Measurements from ENCODE around the gene DAP3.
"Not testable (repeated sequence)": the region's sequence is repeated elsewhere in the genome, so short reads cannot be mapped to it uniquely, and the experiment has no call there.

Gene DAP3

GRCh38 chr1:155695608-155696007 is 6.7 kb downstream of the DAP3 start:
- no peaks in the 10 kb centered on the region for H3K27me3 ChIP-seq (ENCODE audit: low read depth)
- peaks cover under 1% of the 10 kb centered on the region; the same call in 1 of the 2 replicates for H3K9me3 ChIP-seq
- peaks cover 31% of the 10 kb centered on the region for H3K36me3 ChIP-seq (replicated peaks)
- no peak overlapping the region for H3K4me3 ChIP-seq
- in situ Hi-C loops (cut with MboI; ENCODE audit: low sequenced_read_pairs) = no loop called here
- no peaks in the 10 kb centered on the region; the same call in none of the 2 replicates for H3K4me1 ChIP-seq
- DNase-seq (ENCODE audit: low spot score in 2 of 2) = no peak

GRCh38 chr1:155696524-155696923 is 7.6 kb downstream of the DAP3 start:
- in situ Hi-C loops (cut with MboI; ENCODE audit: low sequenced_read_pairs) = no loop called here
- Histone ChIP-seq H3K9me3 (no peaks in the 10 kb centered on the region; the same call in 1 of the 2 replicates), H3K4me3 (no peak overlapping the region), H3K4me1 (no peaks in the 10 kb centered on the region; the same call in none of the 2 replicates), H3K27me3 (ENCODE audit: low read depth) (no peaks in the 10 kb centered on the region), H3K36me3 (replicated peaks) (peaks cover 22% of the 10 kb centered on the region)
- DNase-seq (ENCODE audit: low spot score in 2 of 2) = no peak

GRCh38 chr1:155697046-155697445 is 8.2 kb downstream of the DAP3 start:
- Histone ChIP-seq H3K36me3 (replicated peaks) (peaks cover 18% of the 10 kb centered on the region), H3K27me3 (ENCODE audit: low read depth) (no peaks in the 10 kb centered on the region), H3K4me3 (no peak overlapping the region), H3K9me3 (no peaks in the 10 kb centered on the region; the same call in 1 of the 2 replicates), H3K4me1 (no peaks in the 10 kb centered on the region; the same call in 1 of the 2 replicates)
- in situ Hi-C loops (cut with MboI; ENCODE audit: low sequenced_read_pairs) = no loop called here
- no peak for DNase-seq (ENCODE audit: low spot score in 2 of 2)

GRCh38 chr1:155697616-155698015 is 8.7 kb downstream of the DAP3 start:
- H3K27me3 ChIP-seq (ENCODE audit: low read depth); H3K4me1 ChIP-seq; H3K9me3 ChIP-seq; DNase-seq (ENCODE audit: low spot score in 2 of 2); in situ Hi-C loops (cut with MboI; ENCODE audit: low sequenced_read_pairs); H3K4me3 ChIP-seq: not testable (repeated sequence)
- peaks cover 13% of the 10 kb centered on the region for H3K36me3 ChIP-seq (replicated peaks)

GRCh38 chr1:155698382-155699038 is 9.6 kb downstream of the DAP3 start:
- in situ Hi-C loops (cut with MboI; ENCODE audit: low sequenced_read_pairs) = no loop called here
- Histone ChIP-seq H3K36me3 (replicated peaks) (peaks cover 4% of the 10 kb centered on the region), H3K27me3 (ENCODE audit: low read depth) (no peaks in the 10 kb centered on the region), H3K4me3 (no peak overlapping the region), H3K9me3 (no peaks in the 10 kb centered on the region; the same call in 1 of the 2 replicates), H3K4me1 (no peaks in the 10 kb centered on the region; the same call in 1 of the 2 replicates)
- DNase-seq (ENCODE audit: low spot score in 2 of 2) = no peak

DNA sequence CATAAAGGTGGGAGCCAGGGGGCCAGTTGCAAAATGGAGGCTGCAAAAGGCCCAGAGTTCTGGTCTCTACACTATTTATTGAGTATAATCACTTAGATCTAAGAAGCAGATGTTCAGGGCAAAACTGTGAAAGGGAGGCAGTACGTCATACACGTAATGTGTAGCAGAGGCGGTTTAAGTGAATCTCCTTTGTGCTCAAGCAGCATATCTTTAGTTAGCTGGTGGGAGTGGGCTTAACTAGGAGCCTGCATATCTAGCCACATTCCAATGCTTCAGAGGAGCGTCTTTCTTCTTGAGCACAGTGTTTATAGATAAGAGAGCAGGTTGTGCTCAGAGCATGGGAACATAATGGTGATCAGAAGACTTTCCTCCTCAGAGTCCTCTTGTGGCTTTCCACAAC is 10.2 kb downstream of the DAP3 start:
- H3K27me3 ChIP-seq (ENCODE audit: low read depth); H3K9me3 ChIP-seq; DNase-seq (ENCODE audit: low spot score in 2 of 2); H3K4me3 ChIP-seq; H3K36me3 ChIP-seq (replicated peaks); H3K4me1 ChIP-seq; in situ Hi-C loops (cut with MboI; ENCODE audit: low sequenced_read_pairs): not testable (repeated sequence)

DNA sequence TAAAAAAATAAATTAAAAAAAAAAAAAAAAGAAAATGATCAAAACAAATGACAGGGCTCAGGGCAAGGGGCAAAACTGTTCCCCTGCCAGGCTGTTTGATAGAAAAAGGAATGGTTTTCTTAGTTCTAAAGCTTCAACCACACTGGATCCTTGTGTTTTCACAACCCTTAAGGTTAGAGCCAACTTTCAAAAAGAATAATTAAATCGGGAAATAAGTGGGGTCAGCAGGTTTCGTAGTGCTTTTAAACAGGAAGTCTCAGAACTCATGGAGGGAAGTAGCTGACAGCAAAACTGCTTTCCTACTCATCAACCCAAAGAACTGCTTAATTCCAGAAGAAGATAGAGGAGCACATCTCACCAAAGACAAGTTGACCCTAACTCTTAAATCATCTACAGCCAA is 12.8 kb downstream of the DAP3 start:
- in situ Hi-C loops (cut with MboI; ENCODE audit: low sequenced_read_pairs); H3K4me1 ChIP-seq; DNase-seq (ENCODE audit: low spot score in 2 of 2); H3K4me3 ChIP-seq; H3K36me3 ChIP-seq (replicated peaks); H3K27me3 ChIP-seq (ENCODE audit: low read depth); H3K9me3 ChIP-seq: not testable (repeated sequence)

- no peaks in the 10 kb centered on the region for H3K27me3 ChIP-seq (ENCODE audit: low read depth)
- in situ Hi-C loops (cut with MboI; ENCODE audit: low sequenced_read_pairs) = no loop called here
Observed at GRCh38 chr1:155703216-155703615, 14.3 kb downstream of the DAP3 start.

DNA sequence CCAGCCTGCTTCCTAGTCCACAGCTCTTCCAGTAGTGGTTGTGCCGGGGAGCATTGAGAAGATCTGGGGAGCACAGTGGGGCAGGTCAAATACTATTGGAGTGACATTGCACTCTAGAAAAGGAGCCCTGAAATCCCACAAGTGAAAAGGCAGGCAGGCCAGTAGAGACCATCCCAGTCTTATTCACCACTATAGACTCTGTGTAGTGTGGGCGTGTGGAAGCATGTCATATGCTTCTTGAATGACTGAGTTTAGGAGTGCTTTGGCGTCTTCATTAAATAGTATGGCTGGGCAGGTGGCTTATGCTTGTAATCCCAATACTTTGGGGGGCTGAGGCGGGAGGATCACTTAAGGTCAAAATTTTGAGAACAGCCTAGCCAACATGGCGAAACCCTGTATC is 15.5 kb downstream of the DAP3 start:
- H3K36me3 ChIP-seq (replicated peaks); in situ Hi-C loops (cut with MboI; ENCODE audit: low sequenced_read_pairs); H3K9me3 ChIP-seq; H3K27me3 ChIP-seq (ENCODE audit: low read depth); DNase-seq (ENCODE audit: low spot score in 2 of 2); H3K4me3 ChIP-seq; H3K4me1 ChIP-seq: not testable (repeated sequence)

More at GRCh38 chr1:155703216-155703615, 14.3 kb downstream of the DAP3 start:
- Histone ChIP-seq H3K4me1 (no peaks in the 10 kb centered on the region), H3K9me3 (no peaks in the 10 kb centered on the region), H3K36me3 (replicated peaks) (no peaks in the 10 kb centered on the region; the same call in 1 of the 2 replicates), H3K4me3 (no peak overlapping the region)
- DNase-seq (ENCODE audit: low spot score in 2 of 2) = no peak

DNA sequence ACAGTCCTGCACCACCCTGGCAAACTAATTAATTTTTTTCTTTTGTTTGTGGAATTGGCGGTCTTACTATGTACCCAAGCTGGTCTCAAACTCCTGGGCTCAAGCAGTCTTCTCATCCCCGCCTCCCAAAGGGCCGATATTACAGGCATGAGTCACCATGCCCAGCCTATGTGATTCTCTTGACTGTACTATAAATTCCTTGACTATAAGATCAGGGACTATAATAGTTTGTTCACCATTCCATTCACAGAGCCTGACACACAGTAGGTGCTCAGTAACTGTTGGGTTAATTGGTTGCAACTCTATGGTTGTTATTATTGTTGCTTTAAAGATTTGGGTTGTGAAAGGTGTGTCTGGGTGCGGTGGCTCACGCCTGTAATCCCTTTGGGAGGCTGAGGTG is 17.2 kb downstream of the DAP3 start:
- in situ Hi-C loops (cut with MboI; ENCODE audit: low sequenced_read_pairs) = no loop called here
- DNase-seq (ENCODE audit: low spot score in 2 of 2) = no peak
- H3K9me3 ChIP-seq = 0 out of 2 replicates have a peak, but pooled peaks cover 2% of the 10 kb centered on the region
- H3K4me3 ChIP-seq = no peak overlapping the region
- H3K36me3 ChIP-seq (replicated peaks) = peaks cover 5% of the 10 kb centered on the region
- no peaks in the 10 kb centered on the region for H3K4me1 ChIP-seq
- no peaks in the 10 kb centered on the region for H3K27me3 ChIP-seq (ENCODE audit: low read depth)

DNA sequence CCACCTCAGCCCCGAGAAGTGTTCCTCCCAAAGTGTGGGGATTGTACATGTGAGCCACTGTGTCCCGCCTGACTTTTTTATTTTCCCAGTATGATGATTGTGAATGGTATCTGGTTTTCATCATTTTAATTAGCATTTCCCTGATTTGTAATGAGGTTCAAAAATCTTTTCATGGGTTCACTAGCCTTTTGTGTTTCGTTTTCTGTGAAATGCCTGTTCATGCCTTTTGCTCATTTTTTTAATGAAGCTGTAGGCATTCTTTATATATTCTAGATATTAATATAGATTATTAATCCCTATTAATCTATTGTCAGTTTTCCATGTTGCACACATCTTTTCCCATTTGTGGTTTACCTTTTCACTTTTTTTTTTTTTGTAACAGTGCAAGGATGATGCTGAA is 20.5 kb downstream of the DAP3 start:
- Histone ChIP-seq H3K27me3 (ENCODE audit: low read depth) (no peaks in the 10 kb centered on the region), H3K4me3 (no peak overlapping the region), H3K9me3 (0 out of 2 replicates have a peak, but pooled peaks cover 2% of the 10 kb centered on the region), H3K4me1 (no peaks in the 10 kb centered on the region), H3K36me3 (replicated peaks) (peaks cover 15% of the 10 kb centered on the region)
- DNase-seq (ENCODE audit: low spot score in 2 of 2) = no peak
- in situ Hi-C loops (cut with MboI; ENCODE audit: low sequenced_read_pairs) = no loop called here

- H3K27me3 ChIP-seq (ENCODE audit: low read depth); H3K9me3 ChIP-seq; H3K4me1 ChIP-seq; in situ Hi-C loops (cut with MboI; ENCODE audit: low sequenced_read_pairs); DNase-seq (ENCODE audit: low spot score in 2 of 2); H3K4me3 ChIP-seq: not testable (repeated sequence)
- H3K36me3 ChIP-seq (replicated peaks) = peaks cover 20% of the 10 kb centered on the region
Observed at GRCh38 chr1:155711457-155711856, 22.6 kb downstream of the DAP3 start.

- in situ Hi-C loops (cut with MboI; ENCODE audit: low sequenced_read_pairs) = not testable (repeated sequence)
- H3K36me3 ChIP-seq (replicated peaks) = peaks cover 26% of the 10 kb centered on the region
Observed at GRCh38 chr1:155712636-155713035, 23.7 kb downstream of the DAP3 start.

GRCh38 chr1:155713075-155713474 is 24.2 kb downstream of the DAP3 start:
- in situ Hi-C loops (cut with MboI; ENCODE audit: low sequenced_read_pairs) = no loop called here
- H3K4me1 ChIP-seq = no peaks in the 10 kb centered on the region
- no peaks in the 10 kb centered on the region for H3K27me3 ChIP-seq (ENCODE audit: low read depth)
- 0 out of 2 replicates have a peak, but pooled peaks cover 2% of the 10 kb centered on the region for H3K9me3 ChIP-seq
- no peak overlapping the region for H3K4me3 ChIP-seq
- DNase-seq (ENCODE audit: low spot score in 2 of 2) = no peak
- H3K36me3 ChIP-seq (replicated peaks) = peaks cover 29% of the 10 kb centered on the region

More at GRCh38 chr1:155712636-155713035, 23.7 kb downstream of the DAP3 start:
- H3K27me3 ChIP-seq (ENCODE audit: low read depth); H3K9me3 ChIP-seq; H3K4me1 ChIP-seq; H3K4me3 ChIP-seq; DNase-seq (ENCODE audit: low spot score in 2 of 2): not testable (repeated sequence)

Measured in HAP-1 (cell line).